ENCODE data around the gene ABCC4. TPM values are rescaled to one million over a fixed set of nuclear protein-coding genes. Genes with fewer than 3 reads are reported as not detected.
A peak's percentile ranks its signal among the peaks of the same experiment; 100 is the strongest.

The ABCC4 gene
- total RNA-seq, 6 experiments from 2014 or later = 1.1 to 4.9 (median 3.8) TPM

GRCh38 chr13:95155093-95155492 lies 146.2 kb downstream of the ABCC4 start:
- TF ChIP-seq POLR2A (IDR thresholded peaks at IDR 0.05) (no peak), CTCF (IDR thresholded peaks at IDR 0.05) (no peak)
- no peak overlapping the region for H3K4me3 ChIP-seq
- no peaks in the 10 kb centered on the region for H3K27me3 ChIP-seq
- 91% methylated on average over 4 of the region's 4 CpGs for WGBS (ENCODE audit: insufficient coverage, low coverage, low lambda C conversion rate, missing lambda C conversion rate)
- peaks cover 0 to 6% (median 0%) of the 10 kb centered on the region in 4 donors for H3K4me1 ChIP-seq
- ATAC-seq = no peak
- intact Hi-C loops (cut with DNase I) = no loop called here
- H3K9me3 ChIP-seq = no peaks in the 10 kb centered on the region
- no peak overlapping the region for H3K27ac ChIP-seq
- no peak for DNase-seq
- H3K36me3 ChIP-seq = no peaks in the 10 kb centered on the region

DNA sequence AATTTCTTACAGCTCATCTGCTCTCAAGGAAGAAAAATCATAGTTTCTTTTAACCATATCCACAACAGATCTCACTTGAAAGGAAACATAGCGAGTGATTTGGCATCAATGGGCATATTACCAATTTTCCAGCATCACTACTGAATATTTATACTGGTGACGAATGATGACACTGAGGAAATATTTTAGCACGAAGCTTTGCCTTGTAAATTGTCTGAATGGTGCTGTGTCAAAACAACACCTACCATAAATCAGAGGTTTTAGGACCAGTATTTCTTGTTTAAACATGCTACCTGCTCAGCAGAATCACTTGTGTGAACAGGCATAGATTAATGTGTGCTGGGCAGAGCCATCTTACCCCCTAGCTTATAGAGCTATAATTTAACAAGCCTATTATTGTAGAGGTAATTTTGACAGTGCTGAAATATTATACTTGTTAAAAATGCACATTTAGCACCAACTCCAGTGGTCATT lies 146.8 kb downstream of the ABCC4 start:
- intact Hi-C loops (cut with DNase I) = no loop called here
- Histone ChIP-seq H3K4me3 (no peak overlapping the region), H3K27ac (no peak overlapping the region), H3K36me3 (no peaks in the 10 kb centered on the region), H3K9me3 (no peaks in the 10 kb centered on the region), H3K4me1 (peaks cover 0 to 6% (median 0%) of the 10 kb centered on the region in 4 donors), H3K27me3 (no peaks in the 10 kb centered on the region)
- 75% methylated on average over 3 of the region's 3 CpGs for WGBS (ENCODE audit: insufficient coverage, low coverage, low lambda C conversion rate, missing lambda C conversion rate)
- DNase-seq = no peak
- ATAC-seq = no peak
- TF ChIP-seq POLR2A (IDR thresholded peaks at IDR 0.05) = no peak
- no peak for TF ChIP-seq CTCF (IDR thresholded peaks at IDR 0.05)

GRCh38 chr13:95153647-95154412 lies 147.4 kb downstream of the ABCC4 start:
- H3K4me3 ChIP-seq = no peak overlapping the region
- H3K27ac ChIP-seq = no peak overlapping the region
- H3K9me3 ChIP-seq = no peaks in the 10 kb centered on the region
- intact Hi-C loops (cut with DNase I) = no loop called here
- WGBS (ENCODE audit: insufficient coverage, low coverage, low lambda C conversion rate, missing lambda C conversion rate) = 77% methylated on average over 7 of the region's 7 CpGs
- ATAC-seq (no peak), DNase-seq (no peak)
- TF ChIP-seq CTCF (IDR thresholded peaks at IDR 0.05) (no peak), POLR2A (IDR thresholded peaks at IDR 0.05) (no peak)
- H3K4me1 ChIP-seq = peaks cover 0 to 6% (median 0%) of the 10 kb centered on the region in 4 donors
- no peaks in the 10 kb centered on the region for H3K36me3 ChIP-seq
- no peaks in the 10 kb centered on the region for H3K27me3 ChIP-seq

- 59% methylated on average over 4 of the region's 4 CpGs for WGBS (ENCODE audit: insufficient coverage, low coverage, low lambda C conversion rate, missing lambda C conversion rate)
- TF ChIP-seq POLR2A (IDR thresholded peaks at IDR 0.05) = no peak
- no peak for TF ChIP-seq CTCF (IDR thresholded peaks at IDR 0.05)
- no peaks in the 10 kb centered on the region for H3K27me3 ChIP-seq
- peaks cover 0 to 6% (median 0%) of the 10 kb centered on the region in 4 donors for H3K4me1 ChIP-seq
- H3K27ac ChIP-seq = no peak overlapping the region
- peak in 1 of 4 donors; percentile 51 for ATAC-seq
- no peak for DNase-seq
- H3K36me3 ChIP-seq = no peaks in the 10 kb centered on the region
- intact Hi-C loops (cut with DNase I) = no loop called here
- H3K4me3 ChIP-seq = no peak overlapping the region
- no peaks in the 10 kb centered on the region for H3K9me3 ChIP-seq
Observed at GRCh38 chr13:95151942-95152587, 149.2 kb downstream of the ABCC4 start.
